ENCODE measurements around the gene TTC7B.
A peak's percentile ranks its signal among the peaks of the same experiment; 100 is the strongest.

DNA sequence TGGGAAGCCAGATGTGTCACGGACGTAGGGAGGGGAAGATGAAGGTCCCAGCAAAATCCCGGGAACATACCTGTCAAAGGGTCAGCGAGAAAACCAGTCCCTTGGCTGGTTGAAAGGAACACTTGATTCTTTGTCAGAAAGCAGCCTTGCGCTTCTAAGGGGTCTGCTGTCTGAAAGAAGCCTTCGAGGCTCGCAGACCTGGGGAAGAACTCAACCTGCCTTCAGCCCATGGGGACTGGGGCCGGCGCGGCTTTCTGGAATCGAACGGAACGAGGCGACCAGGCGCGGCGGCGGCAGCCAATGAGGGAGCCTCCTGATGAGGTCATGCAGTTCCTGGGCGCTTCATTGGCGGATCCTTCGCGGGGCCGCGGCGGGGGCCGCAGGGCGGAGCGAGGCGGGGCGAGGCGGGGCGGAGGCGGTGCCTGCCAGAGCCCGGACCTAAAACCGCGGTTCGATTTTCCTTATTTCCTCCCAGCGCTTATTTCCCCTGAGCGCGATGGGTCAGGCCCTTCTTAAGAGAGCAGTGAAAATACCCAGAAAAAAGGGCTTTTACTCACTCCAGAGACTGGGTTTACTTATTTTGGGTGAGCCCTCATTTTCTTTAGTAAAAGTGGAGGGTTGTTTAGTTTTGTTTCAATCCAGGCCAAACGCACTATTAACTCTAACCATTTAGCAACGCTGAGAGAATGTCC is 11.8 kb upstream of the TTC7B start:
- TF ChIP-seq POLR2A (IDR thresholded peaks at IDR 0.05), result peak in 1 of 2 donors; percentile 15
- TF ChIP-seq, protein P1, sequence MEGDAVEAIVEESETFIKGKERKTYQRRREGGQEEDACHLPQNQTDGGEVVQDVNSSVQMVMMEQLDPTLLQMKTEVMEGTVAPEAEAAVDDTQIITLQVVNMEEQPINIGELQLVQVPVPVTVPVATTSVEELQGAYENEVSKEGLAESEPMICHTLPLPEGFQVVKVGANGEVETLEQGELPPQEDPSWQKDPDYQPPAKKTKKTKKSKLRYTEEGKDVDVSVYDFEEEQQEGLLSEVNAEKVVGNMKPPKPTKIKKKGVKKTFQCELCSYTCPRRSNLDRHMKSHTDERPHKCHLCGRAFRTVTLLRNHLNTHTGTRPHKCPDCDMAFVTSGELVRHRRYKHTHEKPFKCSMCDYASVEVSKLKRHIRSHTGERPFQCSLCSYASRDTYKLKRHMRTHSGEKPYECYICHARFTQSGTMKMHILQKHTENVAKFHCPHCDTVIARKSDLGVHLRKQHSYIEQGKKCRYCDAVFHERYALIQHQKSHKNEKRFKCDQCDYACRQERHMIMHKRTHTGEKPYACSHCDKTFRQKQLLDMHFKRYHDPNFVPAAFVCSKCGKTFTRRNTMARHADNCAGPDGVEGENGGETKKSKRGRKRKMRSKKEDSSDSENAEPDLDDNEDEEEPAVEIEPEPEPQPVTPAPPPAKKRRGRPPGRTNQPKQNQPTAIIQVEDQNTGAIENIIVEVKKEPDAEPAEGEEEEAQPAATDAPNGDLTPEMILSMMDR (IDR thresholded peaks at IDR 0.05), result no peak

Measured in Peyer's patch (tissue), 4 donors.